ENCODE results near the gene NKTR.

NKTR gene

DNA sequence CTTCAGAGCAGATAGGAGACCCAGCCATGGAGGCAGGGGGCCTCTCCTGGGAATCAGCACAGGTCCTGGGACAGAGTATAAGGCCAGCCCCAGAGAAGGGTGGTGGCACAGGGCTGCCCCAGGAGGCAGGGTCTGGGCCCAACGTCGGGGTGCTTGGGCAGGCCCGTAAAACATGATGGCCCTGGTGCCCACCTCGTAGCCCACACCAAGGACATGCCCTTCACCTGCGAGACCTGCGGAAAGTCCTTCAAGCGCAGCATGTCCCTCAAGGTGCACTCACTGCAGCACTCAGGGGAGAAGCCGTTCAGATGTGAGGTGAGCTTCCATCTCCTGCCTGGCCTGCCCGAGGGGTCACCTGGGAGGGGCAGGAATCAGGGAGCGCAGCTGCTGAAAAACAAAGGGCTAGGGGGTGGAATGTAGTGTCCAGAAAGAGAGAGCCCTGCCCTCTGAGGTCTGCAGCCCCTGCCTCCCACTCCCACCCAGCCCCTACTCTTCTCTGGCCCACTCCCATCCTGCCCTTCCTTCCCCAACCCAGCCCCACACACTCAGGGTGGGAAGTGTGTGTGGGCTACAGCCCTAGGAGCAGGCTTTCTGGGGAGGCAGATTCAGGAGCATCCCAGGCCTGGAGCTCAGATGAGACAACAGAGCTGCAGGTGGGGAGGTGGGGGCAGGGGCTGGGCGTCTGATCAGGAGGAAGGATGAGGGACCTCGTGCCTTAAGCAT, 62.5 kb downstream of the NKTR start:
- no peak overlapping the region for H3K4me3 ChIP-seq (ENCODE audit: low read depth, low read length)
- TF ChIP-seq, protein P1, sequence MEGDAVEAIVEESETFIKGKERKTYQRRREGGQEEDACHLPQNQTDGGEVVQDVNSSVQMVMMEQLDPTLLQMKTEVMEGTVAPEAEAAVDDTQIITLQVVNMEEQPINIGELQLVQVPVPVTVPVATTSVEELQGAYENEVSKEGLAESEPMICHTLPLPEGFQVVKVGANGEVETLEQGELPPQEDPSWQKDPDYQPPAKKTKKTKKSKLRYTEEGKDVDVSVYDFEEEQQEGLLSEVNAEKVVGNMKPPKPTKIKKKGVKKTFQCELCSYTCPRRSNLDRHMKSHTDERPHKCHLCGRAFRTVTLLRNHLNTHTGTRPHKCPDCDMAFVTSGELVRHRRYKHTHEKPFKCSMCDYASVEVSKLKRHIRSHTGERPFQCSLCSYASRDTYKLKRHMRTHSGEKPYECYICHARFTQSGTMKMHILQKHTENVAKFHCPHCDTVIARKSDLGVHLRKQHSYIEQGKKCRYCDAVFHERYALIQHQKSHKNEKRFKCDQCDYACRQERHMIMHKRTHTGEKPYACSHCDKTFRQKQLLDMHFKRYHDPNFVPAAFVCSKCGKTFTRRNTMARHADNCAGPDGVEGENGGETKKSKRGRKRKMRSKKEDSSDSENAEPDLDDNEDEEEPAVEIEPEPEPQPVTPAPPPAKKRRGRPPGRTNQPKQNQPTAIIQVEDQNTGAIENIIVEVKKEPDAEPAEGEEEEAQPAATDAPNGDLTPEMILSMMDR (IDR thresholded peaks at IDR 0.05; ENCODE audit: low read depth, low read length, missing control alignments): no peak
- DNase-seq (ENCODE audit: low read depth): no peak

DNA sequence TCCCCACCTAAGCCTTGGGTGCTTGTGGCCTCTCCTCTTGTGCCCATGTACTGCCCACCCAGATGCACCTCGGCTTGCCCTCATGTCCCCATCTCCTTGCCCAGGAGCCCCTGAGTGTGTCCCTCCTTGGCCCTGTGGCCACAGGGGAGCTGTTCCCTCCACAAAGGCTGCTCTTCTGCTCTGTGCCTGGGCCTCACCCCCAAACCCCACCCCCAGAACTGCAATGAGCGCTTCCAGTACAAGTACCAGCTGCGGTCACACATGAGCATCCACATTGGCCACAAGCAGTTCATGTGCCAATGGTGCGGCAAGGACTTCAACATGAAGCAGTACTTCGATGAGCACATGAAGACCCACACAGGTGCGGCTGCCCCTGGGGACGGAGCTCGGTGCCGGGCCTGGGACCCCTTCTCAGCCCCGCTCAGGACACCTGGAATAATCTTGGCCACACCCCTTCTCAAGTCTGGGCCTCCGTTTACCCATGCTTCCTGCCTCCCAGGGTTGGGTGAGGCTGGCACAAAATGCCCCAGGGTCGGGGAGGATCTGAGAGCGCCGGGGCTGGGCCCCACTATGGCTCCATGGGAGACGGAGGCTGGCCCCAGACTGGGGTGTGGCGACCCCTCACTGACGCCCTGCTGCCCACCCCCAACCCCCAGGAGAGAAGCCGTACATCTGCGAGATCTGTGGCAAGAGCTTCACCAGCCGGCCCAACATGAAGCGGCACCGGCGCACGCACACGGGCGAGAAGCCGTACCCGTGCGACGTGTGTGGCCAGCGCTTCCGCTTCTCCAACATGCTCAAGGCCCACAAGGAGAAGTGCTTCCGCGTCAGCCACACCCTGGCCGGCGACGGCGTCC, 63.3 kb downstream of the NKTR start:
- TF ChIP-seq, protein P1 (IDR thresholded peaks at IDR 0.05; ENCODE audit: low read depth, low read length, missing control alignments): no peak
- no peak for DNase-seq (ENCODE audit: low read depth)
- no peak overlapping the region for H3K4me3 ChIP-seq (ENCODE audit: low read depth, low read length)

DNA sequence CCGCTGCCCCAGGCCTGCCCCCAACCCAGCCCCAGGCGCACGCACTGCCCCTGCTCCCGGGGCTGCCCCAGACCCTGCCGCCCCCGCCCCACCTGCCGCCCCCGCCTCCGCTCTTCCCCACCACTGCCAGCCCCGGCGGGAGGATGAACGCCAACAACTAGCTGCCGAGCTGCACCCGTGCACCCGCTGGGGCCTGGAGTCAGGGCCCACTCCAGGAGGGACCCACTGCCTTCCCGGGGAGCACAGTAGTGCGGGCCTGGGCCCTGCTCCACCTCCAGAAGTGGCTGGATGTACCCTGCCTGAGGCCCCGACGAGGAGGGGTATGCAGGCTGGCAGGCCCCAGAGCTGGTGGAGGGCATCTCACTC, 63.9 kb downstream of the NKTR start:
- TF ChIP-seq, protein P1 (IDR thresholded peaks at IDR 0.05; ENCODE audit: low read depth, low read length, missing control alignments): no peak
- DNase-seq (ENCODE audit: low read depth): no peak

DNA sequence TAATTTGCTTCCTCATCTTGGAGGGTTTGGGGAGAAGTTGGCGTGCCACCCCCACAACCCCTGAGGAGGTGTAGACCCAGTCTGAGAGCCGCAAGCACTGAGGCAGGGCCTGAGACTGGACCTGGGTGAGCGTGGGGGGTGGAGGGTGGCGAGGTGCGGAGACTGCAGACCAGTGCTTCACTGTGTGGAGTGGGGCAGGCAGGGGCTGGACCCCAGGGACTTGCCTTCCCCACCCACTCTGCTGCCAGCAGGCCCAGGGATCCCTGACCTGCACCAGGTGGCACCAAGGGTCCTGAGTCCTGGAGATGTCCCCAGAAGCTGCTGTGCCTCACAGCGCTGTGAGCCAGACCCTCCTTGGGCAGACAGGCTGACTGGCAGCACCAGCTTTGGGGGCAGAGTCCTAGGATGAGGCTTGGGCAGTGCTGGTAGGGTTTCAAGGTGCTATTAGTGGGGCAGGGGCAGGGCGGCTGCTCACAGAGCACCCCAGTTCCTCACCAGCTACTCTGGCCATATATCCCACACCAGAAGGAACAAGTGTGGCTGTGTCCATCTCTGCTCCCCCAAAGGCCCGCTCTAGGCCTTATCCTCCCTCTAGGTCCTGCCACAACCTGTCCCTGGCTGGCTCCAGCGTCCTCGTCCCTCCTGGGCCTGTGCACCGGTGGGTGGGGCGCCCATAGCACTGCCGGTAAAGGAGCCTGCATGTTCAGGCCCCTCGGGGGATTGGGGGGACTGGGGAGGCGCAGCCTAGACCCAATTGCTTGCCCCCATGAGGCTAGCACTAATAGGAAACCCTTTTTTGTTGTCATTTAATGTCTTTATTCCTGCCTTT, 64.8 kb downstream of the NKTR start:
- TF ChIP-seq, protein P1 (IDR thresholded peaks at IDR 0.05; ENCODE audit: low read depth, low read length, missing control alignments): no peak
- no peak overlapping the region for H3K4me3 ChIP-seq (ENCODE audit: low read depth, low read length)
- DNase-seq (ENCODE audit: low read depth): no peak

More for the DNA sequence above, 63.9 kb downstream of the NKTR start:
- H3K4me3 ChIP-seq (ENCODE audit: low read depth, low read length): no peak overlapping the region

DNA sequence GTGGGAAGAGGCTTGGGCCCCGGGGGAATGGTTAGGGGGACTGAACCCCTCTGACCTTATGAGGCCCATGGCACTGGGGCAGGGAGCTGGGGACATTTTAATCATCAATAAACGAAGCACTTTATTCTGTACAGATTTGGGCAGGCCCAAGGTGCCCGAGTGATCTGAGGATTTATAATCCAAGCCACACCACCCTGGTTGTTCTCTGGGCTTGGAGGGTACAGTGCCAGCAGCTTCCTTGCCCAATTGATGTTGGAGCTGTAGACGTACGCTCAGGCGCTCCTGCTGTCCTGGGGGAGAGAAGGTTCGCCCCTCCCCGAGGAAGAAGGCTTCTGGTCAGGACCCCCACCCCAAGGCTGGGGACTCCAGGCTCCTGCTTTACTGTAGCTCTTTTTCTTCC, 65.5 kb downstream of the NKTR start:
- TF ChIP-seq, protein P1 (IDR thresholded peaks at IDR 0.05; ENCODE audit: low read depth, low read length, missing control alignments): no peak
- H3K4me3 ChIP-seq (ENCODE audit: low read depth, low read length): no peak overlapping the region
- no peak for DNase-seq (ENCODE audit: low read depth)

DNA sequence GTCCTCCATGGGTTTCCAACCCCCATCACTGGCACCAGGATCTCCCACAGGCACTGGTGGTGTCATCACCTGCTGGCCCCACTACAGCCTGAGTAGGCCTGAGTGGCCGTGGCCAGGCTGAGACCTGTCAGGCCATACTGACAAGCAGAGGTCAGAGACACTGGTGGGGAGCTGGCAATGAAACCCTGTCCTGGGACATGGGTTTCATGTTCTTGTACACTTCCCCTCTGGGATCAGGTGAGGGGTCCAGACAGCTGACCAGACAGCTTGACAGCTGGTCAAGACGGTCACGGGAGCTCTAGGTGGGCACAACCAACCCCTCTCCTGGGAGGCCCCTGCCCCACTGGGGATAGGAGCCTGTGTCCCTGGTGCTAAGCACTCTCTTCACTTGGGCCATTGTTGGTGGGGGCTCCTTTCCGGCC, 66.1 kb downstream of the NKTR start:
- TF ChIP-seq, protein P1 (IDR thresholded peaks at IDR 0.05; ENCODE audit: low read depth, low read length, missing control alignments): no peak
- no peak overlapping the region for H3K4me3 ChIP-seq (ENCODE audit: low read depth, low read length)
- DNase-seq (ENCODE audit: low read depth): no peak
